Effector memory CD4-positive, alpha-beta T cell (primary cell): ENCODE data around the gene PLP1.
"Not testable (repeated sequence)": the region's sequence is repeated elsewhere in the genome, so short reads cannot be mapped to it uniquely, and the experiment has no call there.

Experiments used
- DNase-seq, 3 donors: peaks; one replicate each; pipeline ENCODE4 v3.0.0-alpha.2; 2020
- H3K27ac ChIP-seq: 2 replicates; pipeline ENCODE4 v1.7.0; 2013; ENCODE audit warnings: mild to moderate bottlenecking, low read length, moderate library complexity; ENCODE audit not compliant: insufficient read depth, poor library complexity, severe bottlenecking
- H3K27me3 ChIP-seq: replicated peaks from 2 replicates; pipeline ENCODE4 v1.7.0; 2013; ENCODE audit warnings: mild to moderate bottlenecking, low read length; ENCODE audit not compliant: insufficient read depth, control insufficient read depth, poor library complexity, severe bottlenecking
- H3K36me3 ChIP-seq: 2 replicates; pipeline ENCODE4 v1.7.0; 2013; ENCODE audit warnings: mild to moderate bottlenecking, low read length, moderate library complexity; ENCODE audit not compliant: control insufficient read depth, insufficient read depth
- H3K4me1 ChIP-seq: 2 replicates; pipeline ENCODE4 v1.7.0; 2013; ENCODE audit warnings: low read length, mild to moderate bottlenecking; ENCODE audit not compliant: control insufficient read depth, insufficient read depth, poor library complexity, severe bottlenecking
- H3K4me3 ChIP-seq: 2 replicates; pipeline ENCODE4 v1.7.0; 2013; ENCODE audit warnings: low read length, low read depth, mild to moderate bottlenecking; ENCODE audit not compliant: insufficient read depth, poor library complexity, severe bottlenecking
- H3K9me3 ChIP-seq: 2 replicates; pipeline ENCODE4 v1.7.0; 2013; ENCODE audit warnings: mild to moderate bottlenecking, low read length, moderate library complexity; ENCODE audit not compliant: control insufficient read depth

The PLP1 gene

GRCh38 chrX:103820802-103821201, 44.2 kb downstream of the PLP1 start:
- not testable (repeated sequence) for H3K27me3 ChIP-seq, H3K4me3 ChIP-seq, H3K4me1 ChIP-seq, DNase-seq, H3K27ac ChIP-seq, H3K9me3 ChIP-seq, H3K36me3 ChIP-seq

- Histone ChIP-seq H3K27ac (no peak overlapping the region), H3K4me3 (no peak overlapping the region), H3K36me3 (no peaks in the 10 kb centered on the region), H3K9me3 (no peaks in the 10 kb centered on the region), H3K27me3 (no peaks in the 10 kb centered on the region), H3K4me1 (no peaks in the 10 kb centered on the region)
- no peak for DNase-seq
Observed at GRCh38 chrX:103823591-103823990, 47.0 kb downstream of the PLP1 start.

DNA sequence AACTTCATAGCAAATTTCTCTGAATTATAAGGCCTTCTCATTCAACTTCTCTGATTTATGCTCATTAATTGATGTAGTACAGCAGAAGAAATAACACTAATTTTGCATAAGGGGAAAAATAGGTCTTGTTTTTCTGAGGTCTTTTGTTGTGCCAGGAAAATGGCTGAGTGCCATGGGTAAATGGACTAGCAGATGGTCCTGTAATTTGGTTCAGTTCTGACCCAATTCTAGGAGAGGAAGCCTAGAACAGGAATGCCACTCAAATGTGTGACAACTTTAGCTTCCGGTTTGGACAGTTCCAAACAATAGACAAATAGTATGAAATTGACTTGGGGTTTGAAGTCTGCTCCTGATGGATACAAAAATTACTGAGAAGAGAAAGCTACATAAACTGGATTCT, 49.2 kb downstream of the PLP1 start:
- Histone ChIP-seq H3K9me3 (no peaks in the 10 kb centered on the region), H3K27me3 (no peaks in the 10 kb centered on the region), H3K4me3 (no peak overlapping the region), H3K4me1 (no peaks in the 10 kb centered on the region), H3K36me3 (no peaks in the 10 kb centered on the region), H3K27ac (no peak overlapping the region)
- no peak for DNase-seq

- Histone ChIP-seq H3K36me3 (no peaks in the 10 kb centered on the region), H3K27me3 (no peaks in the 10 kb centered on the region), H3K27ac (no peak overlapping the region), H3K4me1 (peaks cover 4% of the 10 kb centered on the region), H3K4me3 (no peak overlapping the region), H3K9me3 (no peaks in the 10 kb centered on the region)
- no peak for DNase-seq
Observed at GRCh38 chrX:103828529-103828928, 51.9 kb downstream of the PLP1 start.

GRCh38 chrX:103830848-103831247, 54.2 kb downstream of the PLP1 start:
- H3K9me3 ChIP-seq: no peaks in the 10 kb centered on the region
- no peak overlapping the region for H3K27ac ChIP-seq
- no peaks in the 10 kb centered on the region for H3K27me3 ChIP-seq
- no peak overlapping the region for H3K4me3 ChIP-seq
- peaks cover 4% of the 10 kb centered on the region for H3K4me1 ChIP-seq
- DNase-seq: no peak
- H3K36me3 ChIP-seq: no peaks in the 10 kb centered on the region

DNA sequence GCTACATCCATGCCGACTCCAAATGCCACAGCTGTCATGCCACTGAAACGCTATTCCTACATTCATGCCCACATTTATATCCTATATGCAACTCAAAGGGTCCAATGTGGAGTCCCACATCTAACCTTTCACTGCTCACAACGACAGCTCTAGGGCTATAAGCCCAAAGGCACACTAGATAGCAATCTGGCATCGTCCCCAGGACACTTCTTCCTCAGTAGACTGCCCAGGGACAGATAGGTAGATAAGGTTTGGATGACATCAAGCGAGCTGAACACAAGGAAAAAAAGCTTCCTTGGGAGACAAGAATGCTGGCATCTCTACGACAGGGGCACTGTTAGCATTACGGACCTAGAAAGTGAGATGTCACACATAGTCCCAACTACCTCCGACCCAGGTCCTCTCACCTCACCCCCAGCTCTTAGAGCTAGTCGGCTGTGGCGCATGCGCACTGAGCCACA, 54.7 kb downstream of the PLP1 start:
- Histone ChIP-seq H3K27ac (no peak overlapping the region), H3K4me3 (peak overlapping the region; percentile 62), H3K27me3 (no peaks in the 10 kb centered on the region), H3K9me3 (no peaks in the 10 kb centered on the region), H3K36me3 (no peaks in the 10 kb centered on the region), H3K4me1 (peaks cover 4% of the 10 kb centered on the region)
- peak in 1 of 3 donors; percentile 32 for DNase-seq

DNA sequence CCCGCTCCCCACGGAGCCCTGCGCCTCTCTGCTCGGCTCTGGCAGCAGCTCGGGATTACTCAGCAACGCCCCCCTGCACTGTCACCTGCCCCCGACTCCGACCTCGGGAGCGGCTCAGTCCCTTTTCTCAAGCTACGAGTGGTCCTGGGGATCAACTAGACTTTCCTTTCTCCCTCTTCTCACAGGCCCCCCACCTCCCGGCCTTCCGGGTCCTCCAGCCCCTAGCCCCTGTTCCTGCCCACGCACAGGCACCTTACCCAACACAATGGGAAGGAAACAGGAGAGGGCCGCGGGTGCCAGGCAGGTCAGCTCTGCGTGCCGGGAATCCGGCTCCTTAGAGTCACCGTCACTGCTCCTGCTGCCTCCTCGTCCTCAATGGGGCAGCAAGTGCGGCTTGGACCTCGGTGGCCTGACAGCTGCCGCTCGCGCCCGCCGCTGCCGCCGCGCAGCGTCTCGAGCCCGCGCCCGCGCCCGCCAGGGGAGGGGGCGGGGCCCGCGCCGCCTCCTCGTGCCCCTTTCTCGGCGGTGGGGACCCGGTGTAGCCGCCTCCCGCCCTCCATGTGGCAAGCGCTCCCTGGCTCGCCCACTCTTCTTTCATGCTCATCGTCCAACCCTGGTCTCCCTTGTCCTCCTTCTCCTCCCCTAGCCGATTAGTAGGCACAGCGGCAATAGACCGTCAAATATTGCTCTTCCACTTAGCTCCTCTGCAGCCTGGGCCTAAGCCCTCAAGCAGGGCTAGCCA, 55.3 kb downstream of the PLP1 start, which contains the start of gene RAB9B:
TSS of gene RAB9B (minus strand) at position 455 of the 742 bp plus-strand sequence. CDS start 6,473 bp downstream, outside the sequence.
- peak in 2 of 3 donors; percentile 9 to 19 for DNase-seq
- peaks cover 4% of the 10 kb centered on the region for H3K4me1 ChIP-seq
- no peak within 1 kb of the TSS for H3K27ac ChIP-seq
- no peaks in the 10 kb centered on the region for H3K27me3 ChIP-seq
- H3K4me3 ChIP-seq: peak within 1 kb of the TSS; percentile 62
- H3K9me3 ChIP-seq: no peaks in the 10 kb centered on the region
- H3K36me3 ChIP-seq: no peaks in the 10 kb centered on the region

- Histone ChIP-seq H3K4me1 (no peaks in the 10 kb centered on the region), H3K27ac (no peak overlapping the region), H3K36me3 (no peaks in the 10 kb centered on the region), H3K27me3 (no peaks in the 10 kb centered on the region), H3K4me3 (no peak overlapping the region), H3K9me3 (no peaks in the 10 kb centered on the region)
- no peak for DNase-seq
Observed at GRCh38 chrX:103839404-103839803, 62.8 kb downstream of the PLP1 start.
